GM19043 (cell line): ENCODE results near the gene CAPN2.
"Not testable (repeated sequence)": the region's sequence is repeated elsewhere in the genome, so short reads cannot be mapped to it uniquely, and the experiment has no call there.

Experiments used
- ATAC-seq: cut with Tn5 transposase; IDR thresholded peaks from one replicate; pipeline ENCODE4 v1.9.1; 2021; ENCODE audit warnings: low read depth; ENCODE audit not compliant: unreplicated experiment

CAPN2 gene

DNA sequence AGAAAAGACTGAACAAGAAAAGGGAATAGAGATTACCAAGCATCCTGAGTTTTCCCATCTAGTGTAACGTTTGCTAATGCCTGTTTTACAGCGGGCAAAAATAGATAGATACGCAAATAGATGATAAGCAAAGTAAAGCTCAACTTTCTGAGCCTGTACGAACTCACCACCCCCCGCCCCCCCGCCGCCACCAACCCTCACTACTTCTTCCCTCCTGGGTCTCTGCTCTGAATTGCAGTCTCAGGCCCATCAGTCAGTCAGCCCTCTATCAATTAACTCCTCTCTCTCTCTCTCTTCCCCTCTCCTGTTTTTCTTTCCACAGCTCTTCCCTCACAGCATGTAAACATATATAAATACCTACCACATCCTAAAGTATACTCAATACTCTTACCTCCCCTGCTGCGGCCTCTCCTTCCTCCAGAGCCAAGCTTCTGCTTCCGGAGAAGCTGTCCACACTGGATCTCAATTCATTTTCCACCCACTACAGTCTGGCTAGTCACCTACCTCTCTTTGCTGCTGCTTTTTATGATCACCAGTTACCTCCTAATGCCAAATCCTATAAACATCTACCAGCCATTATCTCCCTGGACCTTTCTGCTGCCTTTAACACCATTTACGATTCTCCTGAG, 64.6 kb downstream of the CAPN2 start:
- ATAC-seq: no peak

DNA sequence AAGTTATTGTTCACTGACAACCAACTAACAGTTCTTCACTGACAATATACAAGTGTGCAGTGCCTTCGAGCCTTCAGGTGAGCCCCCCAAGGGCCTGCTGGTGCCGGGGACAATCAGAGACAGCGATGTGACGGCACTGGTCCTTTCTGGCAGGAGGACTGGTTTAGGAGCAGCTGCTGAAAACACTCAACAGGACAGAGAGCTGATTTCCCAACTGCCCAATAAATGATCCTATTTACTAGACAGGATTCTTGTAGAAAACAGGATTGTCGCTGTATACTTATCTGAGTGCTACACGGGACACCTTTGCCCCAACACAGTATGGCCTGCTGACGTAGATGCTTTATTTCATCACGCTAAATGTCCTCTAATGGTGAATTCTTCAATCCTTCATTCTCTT, 68.0 kb downstream of the CAPN2 start:
- no peak for ATAC-seq

GRCh38 chr1:223780949-223781348, 68.6 kb downstream of the CAPN2 start:
- no peak for ATAC-seq

GRCh38 chr1:223783676-223784075, 71.3 kb downstream of the CAPN2 start:
- no peak for ATAC-seq

GRCh38 chr1:223784541-223784940, 72.2 kb downstream of the CAPN2 start:
- ATAC-seq: no peak

GRCh38 chr1:223785808-223786207, 73.5 kb downstream of the CAPN2 start:
- ATAC-seq: no peak

GRCh38 chr1:223788746-223789415, 76.5 kb downstream of the CAPN2 start:
- ATAC-seq: no peak

DNA sequence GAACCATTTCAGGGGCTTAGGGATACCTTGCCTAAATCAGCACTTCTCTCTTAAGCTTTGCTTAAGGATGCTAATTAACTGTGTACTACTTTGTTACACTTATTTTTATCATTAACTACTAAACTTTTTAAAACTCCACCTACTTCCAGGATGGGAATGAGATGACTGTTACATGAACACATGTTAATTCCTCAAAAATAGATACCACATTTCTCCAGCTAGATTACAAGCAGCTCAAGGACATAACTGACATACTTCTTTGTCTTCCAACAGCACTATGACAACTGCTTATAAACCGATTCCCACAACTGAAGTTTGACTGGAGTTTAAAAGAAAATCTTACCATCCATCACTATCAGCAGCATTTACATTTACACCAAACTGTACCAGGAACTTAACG, 79.7 kb downstream of the CAPN2 start:
- ATAC-seq: no peak

GRCh38 chr1:223793716-223794115, 81.4 kb downstream of the CAPN2 start:
- ATAC-seq: no peak

DNA sequence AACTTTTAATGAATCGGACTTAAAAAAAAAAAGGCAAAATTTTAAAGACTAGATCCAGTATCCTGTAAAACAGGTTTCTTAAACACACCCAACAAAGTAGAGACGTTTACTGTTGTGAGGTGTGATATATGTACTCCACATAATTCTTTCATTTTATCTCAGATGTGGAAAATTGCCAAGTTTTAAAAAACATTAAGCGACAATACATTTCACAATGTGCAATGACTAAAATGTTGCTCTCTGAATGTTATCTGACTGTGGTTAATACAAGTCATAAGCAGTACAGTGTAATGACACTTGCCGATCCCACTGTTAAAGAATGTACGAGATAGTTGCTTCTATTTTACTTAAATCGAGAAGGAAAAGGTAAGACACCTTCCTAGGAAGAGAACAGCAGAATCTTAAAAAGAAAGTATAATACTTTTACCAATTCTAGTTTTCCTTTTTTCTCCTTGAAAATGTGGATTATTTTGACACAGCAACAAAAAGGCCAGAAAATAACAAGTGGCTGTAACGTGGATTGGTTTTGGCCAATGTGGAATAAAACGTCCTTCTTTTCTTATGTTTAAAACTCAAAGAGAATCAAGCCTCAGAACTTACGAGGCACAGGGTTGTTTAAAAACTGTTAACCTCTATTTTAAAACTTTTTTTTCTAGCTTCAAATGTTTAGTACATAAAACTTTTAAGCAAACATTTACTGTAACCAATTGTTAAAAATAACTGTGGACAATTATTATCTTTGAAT, 82.0 kb downstream of the CAPN2 start:
- no peak for ATAC-seq

GRCh38 chr1:223796210-223796609, 83.9 kb downstream of the CAPN2 start:
- ATAC-seq: no peak

GRCh38 chr1:223802032-223802431, 89.7 kb downstream of the CAPN2 start:
- ATAC-seq: no peak

DNA sequence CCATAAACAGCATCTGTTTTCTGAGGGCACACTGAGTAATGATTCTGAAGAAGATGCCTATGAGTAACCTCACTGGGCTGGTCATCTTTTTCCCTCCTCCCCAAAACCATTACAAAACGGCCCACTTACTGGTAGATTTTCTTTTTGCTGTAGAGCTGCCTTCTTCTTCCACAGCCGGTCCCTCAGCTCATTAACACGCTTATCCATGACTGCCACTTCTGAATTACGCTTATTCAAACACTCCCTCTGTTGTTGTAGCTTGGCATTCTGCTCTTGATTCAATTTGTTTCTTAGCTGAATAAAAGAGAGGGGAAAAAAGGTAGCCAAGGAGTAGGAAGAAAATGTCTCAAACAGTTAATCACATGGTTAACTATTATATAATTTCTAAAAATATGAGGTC, 90.3 kb downstream of the CAPN2 start:
- no peak for ATAC-seq

GRCh38 chr1:223803211-223803610, 90.9 kb downstream of the CAPN2 start:
- ATAC-seq: no peak

GRCh38 chr1:223809905-223810304, 97.6 kb downstream of the CAPN2 start:
- not testable (repeated sequence) for ATAC-seq

DNA sequence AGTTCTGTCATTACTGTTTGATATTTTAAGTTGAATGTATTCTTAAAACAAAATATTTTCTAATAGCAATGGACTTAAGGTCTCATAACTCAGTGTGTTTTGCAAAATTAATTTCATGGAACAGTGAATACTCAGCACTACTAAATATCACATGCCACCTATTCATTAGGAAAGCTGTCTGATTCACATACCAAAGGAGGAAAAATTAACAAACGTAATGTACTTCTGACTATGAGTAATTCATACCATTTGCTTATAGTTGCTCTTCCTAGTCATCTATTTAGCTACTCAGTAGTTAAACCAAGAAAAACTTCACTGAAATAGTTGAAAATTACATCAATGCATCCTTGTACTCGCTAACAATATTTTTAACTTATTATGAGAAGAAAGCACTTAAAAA, 98.2 kb downstream of the CAPN2 start:
- ATAC-seq: no peak

- no peak for ATAC-seq
Observed at GRCh38 chr1:223811634-223812101, 99.3 kb downstream of the CAPN2 start.

DNA sequence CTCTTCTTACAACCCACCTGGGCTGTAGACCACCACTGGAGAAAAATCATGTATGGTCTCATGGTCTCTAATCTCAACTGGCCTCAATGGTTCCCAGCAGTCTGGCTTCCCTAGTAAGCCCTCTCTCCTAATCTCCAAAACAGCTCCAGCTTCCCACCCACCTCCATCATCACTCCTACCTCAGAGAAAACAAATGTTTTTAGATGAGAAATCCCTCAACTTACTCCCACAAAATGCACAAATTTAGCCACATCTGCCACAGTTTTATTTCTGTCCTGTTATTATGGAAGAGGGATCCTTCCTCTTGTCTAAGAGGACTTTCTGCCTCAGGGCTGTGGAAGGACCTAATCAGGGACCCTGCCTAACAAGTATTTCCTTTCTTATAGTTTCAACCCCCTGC, 101.3 kb downstream of the CAPN2 start:
- no peak for ATAC-seq

DNA sequence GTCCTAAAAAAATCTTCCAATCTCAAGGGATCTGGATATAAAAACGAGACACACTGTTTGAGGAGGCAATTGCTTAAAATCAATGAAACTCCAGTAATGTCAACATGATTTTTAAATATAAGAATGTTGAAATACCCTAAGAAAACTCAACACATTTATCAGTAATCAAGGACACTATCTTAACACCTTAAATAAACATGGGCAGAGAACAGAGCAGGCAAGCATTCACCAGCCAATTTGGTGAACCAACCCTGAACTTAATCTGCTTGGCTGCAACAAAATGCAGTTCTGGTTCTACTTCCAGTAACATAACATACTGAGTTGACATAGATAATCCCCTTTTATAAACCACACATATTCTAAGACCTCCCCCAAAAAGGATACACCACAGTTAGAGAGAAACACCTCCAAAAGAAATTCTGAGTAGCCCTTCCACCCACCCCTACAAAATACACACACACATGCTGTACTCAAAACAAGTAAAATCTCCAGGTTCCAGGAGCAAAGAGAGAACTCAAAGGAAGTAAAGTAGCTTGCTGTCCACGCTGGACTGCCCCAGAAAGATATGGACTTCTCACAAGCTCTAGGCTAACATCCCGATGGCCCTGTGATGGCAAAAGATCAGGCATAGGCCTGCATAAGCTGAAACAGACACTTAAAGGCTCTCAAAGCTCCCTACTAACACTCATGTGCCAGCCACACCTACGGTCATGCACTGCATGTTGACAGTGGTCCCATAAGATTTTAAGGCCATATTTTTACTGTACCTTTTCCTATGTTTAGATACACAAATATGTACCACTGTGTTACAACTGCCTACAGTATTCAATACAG, 102.9 kb downstream of the CAPN2 start:
- no peak for ATAC-seq

- ATAC-seq: no peak
Observed at GRCh38 chr1:223815865-223816264, 103.5 kb downstream of the CAPN2 start.

- ATAC-seq: not testable (repeated sequence)
Observed at GRCh38 chr1:223817265-223817664, 104.9 kb downstream of the CAPN2 start.
